H1 (cell line): ENCODE results near the gene CDC5L. TPM values are rescaled to one million over a fixed set of nuclear protein-coding genes. Genes with fewer than 3 reads are reported as not detected.
A peak's percentile ranks its signal among the peaks of the same experiment; 100 is the strongest.

ENCODE experiments used
- CTCF ChIA-PET: fragments of 300-600 bp; sonication (Branson Sonifier 250); formaldehyde crosslinking; loops from one replicate; lab custom pipeline; 2021; ENCODE audit not compliant: partially characterized antibody; lab: Charles Lee
- POLR2A ChIA-PET: fragments of 300-600 bp; sonication (Branson Sonifier 250); formaldehyde crosslinking; loops from one replicate; lab custom pipeline; 2021; ENCODE audit warnings: inconsistent platforms; ENCODE audit not compliant: partially characterized antibody; lab: Charles Lee
- DNase-seq, 2 experiments: peaks; one replicate each; pipeline versions ENCODE4 v3.0.0 to v3.0.0-alpha.2; 2010 to 2022; ENCODE audit warnings: low spot score in 2 of 2, low read depth in 1 of 2, mixed read lengths in 1 of 2
- FAIRE-seq: peaks from 2 replicates; lab custom pipeline; 2011; peaks lifted over from hg19 to GRCh38; lab: Jason Lieb, UNC
- H2AFZ ChIP-seq: 2 replicates; pipeline ENCODE4 v1.8.1; 2012; ENCODE audit warnings: low read length, inconsistent platforms
- H2AK5ac ChIP-seq: 2 replicates; pipeline ENCODE4 v1.6.1; 2013; ENCODE audit warnings: low read depth, low read length
- H2BK120ac ChIP-seq: replicated peaks from 2 replicates; pipeline ENCODE3; 2013; ENCODE audit warnings: low read depth, low read length, inconsistent platforms
- H2BK12ac ChIP-seq: 2 replicates; pipeline ENCODE4 v1.6.1; 2013; ENCODE audit warnings: low read depth, low read length
- H2BK15ac ChIP-seq: 2 replicates; pipeline ENCODE4 v1.6.1; 2013; ENCODE audit warnings: low read length
- H2BK20ac ChIP-seq: 2 replicates; pipeline ENCODE4 v1.6.1; 2013; ENCODE audit warnings: low read length
- H2BK5ac ChIP-seq: 2 replicates; pipeline ENCODE4 v1.6.1; 2013; ENCODE audit warnings: low read depth, low read length
- H3K14ac ChIP-seq: 2 replicates; pipeline ENCODE4 v1.6.1; 2013; ENCODE audit warnings: inconsistent platforms; ENCODE audit not compliant: insufficient read length
- H3K18ac ChIP-seq: 2 replicates; pipeline ENCODE4 v1.6.1; 2013; ENCODE audit warnings: low read length; ENCODE audit errors: extremely low read depth
- H3K23ac ChIP-seq: 2 replicates; pipeline ENCODE4 v1.6.1; 2013; ENCODE audit warnings: inconsistent platforms; ENCODE audit not compliant: insufficient read length
- H3K23me2 ChIP-seq: 2 replicates; pipeline ENCODE4 v1.6.1; 2013; ENCODE audit warnings: low read depth, low read length
- H3K27ac ChIP-seq: 2 replicates; pipeline ENCODE4 v1.6.1; 2011; ENCODE audit warnings: low read depth, low read length, inconsistent platforms
- H3K27me3 ChIP-seq, 4 experiments: replicated peaks in 1 of 4; 1 replicate in 1 of 4; 2 replicates in 3 of 4; pipeline versions ENCODE4 v1.6.1 to v1.8.1; 2011 to 2013; ENCODE audit warnings: low read length in 3 of 4, mild to moderate bottlenecking in 3 of 4, inconsistent platforms in 2 of 4, mixed read lengths in 2 of 4, moderate library complexity in 1 of 4; ENCODE audit not compliant: control insufficient read depth in 3 of 4, insufficient read depth in 3 of 4; ENCODE audit errors: extremely low read depth in 1 of 4
- H3K36me3 ChIP-seq, 4 experiments: 2 replicates each; pipeline versions ENCODE4 v1.6.1 to v1.8.1; 2011 to 2013; ENCODE audit warnings: mild to moderate bottlenecking in 4 of 4, low read length in 3 of 4, moderate library complexity in 2 of 4, control low read depth in 1 of 4, inconsistent platforms in 1 of 4; ENCODE audit not compliant: insufficient read depth in 4 of 4, control insufficient read depth in 2 of 4
- H3K4ac ChIP-seq: replicated peaks from 2 replicates; pipeline ENCODE3; 2013; ENCODE audit warnings: low read length, low read depth, mixed read lengths, inconsistent platforms; ENCODE audit not compliant: insufficient read length
- H3K4me1 ChIP-seq, 4 experiments: replicated peaks in 1 of 4; 1 replicate in 1 of 4; 2 replicates in 3 of 4; pipeline versions ENCODE4 v1.6.1 to v1.8.1; 2011 to 2013; ENCODE audit warnings: low read length in 3 of 4, inconsistent platforms in 2 of 4, mixed read lengths in 1 of 4; ENCODE audit not compliant: insufficient read depth in 4 of 4, control insufficient read depth in 3 of 4
- H3K4me2 ChIP-seq, 2 experiments: 2 replicates each; pipeline versions ENCODE4 v1.6.1 to v1.8.1; 2011 to 2013; ENCODE audit warnings: low read depth in 2 of 2, low read length in 2 of 2, control low read depth in 1 of 2, inconsistent platforms in 1 of 2, mild to moderate bottlenecking in 1 of 2; ENCODE audit not compliant: insufficient read depth in 1 of 2
- H3K4me3 ChIP-seq, 4 experiments: fragments of 200-600, 300-600 bp in 1 of 4; sonication (generic), shearing (Covaris generic), sonication (Bioruptor Twin) in 1 of 4; 2 replicates each; pipeline versions ENCODE4 v1.5.1 to v1.8.1; 2011 to 2016; ENCODE audit warnings: low read length in 4 of 4, low read depth in 3 of 4, control low read depth in 2 of 4, inconsistent platforms in 2 of 4, mild to moderate bottlenecking in 2 of 4, mixed read lengths in 1 of 4, moderate library complexity in 1 of 4; ENCODE audit not compliant: insufficient read depth in 2 of 4; ENCODE audit errors: extremely low read depth in 1 of 4
- H3K56ac ChIP-seq: replicated peaks from 2 replicates; pipeline ENCODE3; 2013; ENCODE audit warnings: low read depth, mild to moderate bottlenecking, mixed read lengths, low read length, inconsistent platforms; ENCODE audit not compliant: insufficient read length
- H3K79me1 ChIP-seq: 2 replicates; pipeline ENCODE4 v1.6.1; 2013; ENCODE audit warnings: low read depth, low read length, control low read depth
- H3K79me2 ChIP-seq, 2 experiments: 2 replicates each; pipeline versions ENCODE4 v1.6.1 to v1.8.1; 2012 to 2013; ENCODE audit warnings: low read length in 2 of 2, mild to moderate bottlenecking in 2 of 2, inconsistent platforms in 1 of 2; ENCODE audit not compliant: insufficient read depth in 2 of 2, control insufficient read depth in 1 of 2
- H3K9ac ChIP-seq, 4 experiments: replicated peaks in 1 of 4; 1 replicate in 1 of 4; 2 replicates in 3 of 4; pipeline versions ENCODE4 v1.6.1 to v1.8.1; 2011 to 2013; ENCODE audit warnings: low read depth in 3 of 4, low read length in 3 of 4, control low read depth in 2 of 4, mild to moderate bottlenecking in 2 of 4, moderate library complexity in 2 of 4, inconsistent platforms in 1 of 4; ENCODE audit errors: extremely low read depth in 1 of 4
- H3K9me3 ChIP-seq, 2 experiments: 2 replicates each; pipeline versions ENCODE4 v1.6.1 to v1.8.1; 2012 to 2013; ENCODE audit warnings: mild to moderate bottlenecking in 2 of 2, moderate library complexity in 2 of 2, control low read depth in 1 of 2, inconsistent platforms in 1 of 2, low read depth in 1 of 2, low read length in 1 of 2, mixed read lengths in 1 of 2; ENCODE audit not compliant: insufficient read depth in 2 of 2
- H4K20me1 ChIP-seq, 2 experiments: replicated peaks in 1 of 2; 2 replicates each; pipeline versions ENCODE3 to v1.8.1; 2011 to 2013; ENCODE audit warnings: inconsistent platforms in 2 of 2, low read length in 2 of 2, mild to moderate bottlenecking in 1 of 2; ENCODE audit not compliant: insufficient read depth in 2 of 2, control insufficient read depth in 1 of 2
- H4K5ac ChIP-seq: 2 replicates; pipeline ENCODE4 v1.6.1; 2013; ENCODE audit warnings: low read length, low read depth, mixed read lengths, inconsistent platforms; ENCODE audit not compliant: insufficient read length
- H4K8ac ChIP-seq: 2 replicates; pipeline ENCODE4 v1.8.0; 2013; ENCODE audit warnings: mild to moderate bottlenecking, moderate library complexity, low read length, inconsistent platforms; ENCODE audit not compliant: insufficient read depth; ENCODE audit errors: extremely low read depth
- H4K91ac ChIP-seq: replicated peaks from 2 replicates; pipeline ENCODE3; 2013; ENCODE audit warnings: low read length, mixed read lengths, inconsistent platforms; ENCODE audit not compliant: insufficient read length
- KDM1A ChIP-seq: fragments of 200-600, 300-600 bp; sonication (generic); IDR thresholded peaks from 2 replicates; pipeline ENCODE4 v1.7.1; 2016; ENCODE audit warnings: mild to moderate bottlenecking, low read length, borderline replicate concordance
- NRF1 ChIP-seq: IDR thresholded peaks from 2 replicates; pipeline ENCODE4 v1.6.1; 2011; ENCODE audit warnings: mild to moderate bottlenecking, low read depth, low read length, improper control_type of control experiment
- POU5F1 ChIP-seq: IDR thresholded peaks from 2 replicates; pipeline ENCODE4 v1.6.1; 2011; ENCODE audit warnings: low read depth, mild to moderate bottlenecking, low read length, moderate library complexity
- SP1 ChIP-seq: IDR thresholded peaks from 2 replicates; pipeline ENCODE4 v1.6.1; 2011; ENCODE audit warnings: low read depth, low read length
- WGBS, 2 experiments: shearing (Covaris generic) in 1 of 2; methylation state at CpG; one replicate each; pipeline versions ENCODE4 v1.1.6 to v1.1.7; 2013 to 2015; ENCODE audit warnings: low lambda C conversion rate in 2 of 2, mixed read lengths in 2 of 2, inconsistent platforms in 1 of 2, low coverage in 1 of 2, missing lambda C conversion rate in 1 of 2; ENCODE audit not compliant: insufficient replicate concordance in 2 of 2, insufficient coverage in 1 of 2, insufficient read length in 1 of 2; ENCODE audit errors: extremely low coverage in 1 of 2, missing lambda C conversion rate in 1 of 2; 5-methylcytosine and 5-hydroxymethylcytosine counted together
- polyA plus RNA-seq, 7 experiments: library from polyadenylated mRNA; depleted of rRNA in 3 of 7; stranded (reverse) in 5 of 7; unstranded in 2 of 7; fragments of >200 nt in 5 of 7; fragments of 200-250 nt in 2 of 7; gene quantifications; 1 replicate in 5 of 7; 2 replicates in 1 of 7; 4 replicates in 1 of 7; pipeline versions ENCODE4 v1.2.1 to v1.2.3, GENCODE V29; 2011 to 2013; ENCODE audit warnings: missing spikeins in 2 of 7, mixed read lengths in 2 of 7
- total RNA-seq: library from RNA; stranded (reverse); fragmentation: NEBNext Ultra II Directional; extraction: Animal tissue kit (Norgen Biotek cat#: 25700); gene quantifications from 2 replicates; pipeline ENCODE4 v1.2.1, GENCODE V29; 2021

CDC5L gene
- total and polyA plus RNA-seq, 2 of the 8 experiments (the other 6 are each of a cell fraction or from before 2014, with no cell fraction given), result 8.4 to 32.8 TPM

DNA sequence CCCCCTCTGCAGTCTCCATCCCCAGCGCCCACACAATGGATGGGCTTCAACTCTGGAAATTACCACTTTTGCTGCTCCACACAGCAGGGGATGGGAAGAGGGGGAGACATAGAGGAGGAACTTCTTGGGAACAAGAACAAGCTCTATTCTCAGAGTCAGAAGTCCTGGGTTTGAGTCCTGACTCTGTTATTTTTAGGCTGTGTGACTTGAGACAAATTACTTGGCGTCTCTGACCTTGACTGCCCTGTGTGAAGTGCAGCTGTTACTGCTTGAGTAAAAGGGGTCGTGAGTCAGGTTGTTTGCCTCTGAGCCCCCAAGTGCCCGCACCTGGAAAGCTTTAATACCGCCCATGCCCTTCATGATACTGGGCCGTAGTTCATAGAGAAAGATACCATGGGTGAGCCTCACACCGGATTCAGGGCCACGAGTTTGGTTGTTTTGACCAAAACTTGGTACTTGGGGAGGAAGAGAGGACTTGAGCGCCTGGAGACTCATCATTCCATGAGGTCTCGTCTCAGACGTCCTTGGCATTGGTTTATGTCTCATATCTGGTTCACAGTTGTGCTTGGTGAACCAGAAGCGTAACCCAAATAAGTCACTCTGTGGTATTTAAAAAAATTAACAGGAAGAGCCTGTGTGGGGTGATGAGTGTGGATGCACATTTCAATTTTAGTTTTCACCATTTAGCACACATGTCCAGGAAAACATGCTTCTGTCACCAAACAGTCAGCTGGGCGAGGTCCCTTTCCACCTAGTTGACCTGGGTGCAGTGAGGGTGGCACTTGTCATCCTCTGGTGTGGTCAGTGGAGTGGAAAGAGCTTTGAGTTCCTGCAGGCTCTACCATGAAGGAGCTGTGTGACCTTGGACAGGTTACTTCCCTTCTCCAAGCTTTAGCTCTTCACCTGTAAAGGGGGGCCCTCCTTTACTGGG, 75.6 kb downstream of the CDC5L start:
- Histone ChIP-seq H3K4me2 (no peak overlapping the region), H2BK120ac (no peak overlapping the region), H4K8ac (no peak overlapping the region; the same call in 1 of the 2 replicates), H3K9ac (no peak overlapping the region), H3K14ac (no peak overlapping the region), H2AFZ (no peak overlapping the region), H3K4ac (no peak overlapping the region), H2BK20ac (no peak overlapping the region), H3K36me3 (no peaks in the 10 kb centered on the region), H3K4me1 (no peaks in the 10 kb centered on the region), H3K27ac (no peak overlapping the region), H4K20me1 (no peaks in the 10 kb centered on the region)
- CTCF ChIA-PET, result interaction anchor here (0.7 to 1.7 kb wide), 2 partner anchors 12 to 488 kb away, joined by 3 to 9 read pairs; no protein-coding TSS in a partner anchor
- no peak for TF ChIP-seq SP1
- TF ChIP-seq POU5F1, result no peak
- TF ChIP-seq NRF1, result no peak
- 0 out of 2 replicates have a peak, but pooled peaks have one; percentile 26 for TF ChIP-seq KDM1A
- TF ChIP-seq, all 59 proteins: peak for 1
- no peaks in the 10 kb centered on the region for H3K23me2 ChIP-seq
- H3K9me3 ChIP-seq, result no peaks in the 10 kb centered on the region
- no peak for DNase-seq
- H2AK5ac ChIP-seq, result no peak overlapping the region
- H3K27me3 ChIP-seq, result no peaks in the 10 kb centered on the region; a peak in 1 of 7 replicates
- no peak overlapping the region for H3K18ac ChIP-seq
- no peak overlapping the region for H2BK5ac ChIP-seq
- WGBS, 2 experiments, result 91% methylated on average over 13 of the region's 13 CpGs; no CpG with 5 or more reads in 1 of the 2 experiments
- no peak overlapping the region for H4K91ac ChIP-seq
- H3K4me3 ChIP-seq, result no peak overlapping the region
- H3K79me2 ChIP-seq, result no peaks in the 10 kb centered on the region
- H3K79me1 ChIP-seq, result no peaks in the 10 kb centered on the region
- no peak overlapping the region for H2BK12ac ChIP-seq
- no peak for FAIRE-seq
- no peak overlapping the region for H2BK15ac ChIP-seq
- H4K5ac ChIP-seq, result no peak overlapping the region
- no peak overlapping the region for H3K56ac ChIP-seq
- POLR2A ChIA-PET, result interaction anchor here (0.9 kb wide), 1 partner anchor 12 kb away, joined by 4 read pairs; no protein-coding TSS in a partner anchor
- H3K23ac ChIP-seq, result no peak overlapping the region
